K562 (cell line): ENCODE data around the gene PQBP1. TPM values are rescaled to one million over a fixed set of nuclear protein-coding genes. Genes with fewer than 3 reads are reported as not detected.

Experiments
- ATAC-seq: fragments of 200-7000 bp; cut with Tn5 transposase; 3 replicates; pipeline ENCODE4 v1.9.1; 2020; ENCODE audit warnings: moderate library complexity
- BruUV-seq: library from RNA; stranded (reverse); fragments of 400-500 nt; replicated peaks from 2 replicates; lab custom pipeline; 2021; lab: Mats Ljungman, UMichigan
- CTCF ChIA-PET: fragments of 300-600 bp; formaldehyde crosslinking; extraction: SDS; loops from one replicate; lab custom pipeline; 2021; ENCODE audit warnings: low intra/inter-chr PET ratio; lab: Yijun Ruan, JAX
- POLR2A ChIA-PET: fragments of 300-600, 350-650 bp; sonication (Branson Sonifier 250); formaldehyde crosslinking; extraction: SDS; loops from one replicate; lab custom pipeline; 2021; ENCODE audit warnings: antibody characterized with exemption, inconsistent platforms; lab: Yijun Ruan, JAX
- DNase-seq, 4 experiments: peaks; one replicate each; pipeline versions ENCODE4 v3.0.0 to v3.0.0-alpha.2; 2011 to 2018; ENCODE audit warnings: low spot score in 3 of 4, mixed read lengths in 3 of 4; ENCODE audit errors: extremely low read depth in 1 of 4
- FAIRE-seq: peaks from 2 replicates; lab custom pipeline; 2011; peaks lifted over from hg19 to GRCh38; lab: Jason Lieb, UNC
- H2AFZ ChIP-seq: 2 replicates; pipeline ENCODE4 v1.6.0; 2011; ENCODE audit warnings: low read depth, low read length, control low read depth, inconsistent platforms
- H3K27ac ChIP-seq: fragments of 200-600 bp; 3 replicates; pipeline ENCODE4 v1.8.0; 2011; ENCODE audit warnings: low read depth, mild to moderate bottlenecking, control low read depth, inconsistent platforms, low read length, moderate library complexity, mixed read lengths; ENCODE audit errors: extremely low read depth
- H3K27me3 ChIP-seq, 2 experiments: fragments of 300-600 bp in 1 of 2; 2 replicates in 1 of 2; 3 replicates in 1 of 2; pipeline versions ENCODE4 v1.6.0 to v1.8.0; 2011; ENCODE audit warnings: inconsistent platforms in 2 of 2, low read length in 2 of 2, mild to moderate bottlenecking in 1 of 2, mixed read lengths in 1 of 2, moderate library complexity in 1 of 2; ENCODE audit not compliant: control insufficient read depth in 2 of 2, insufficient read depth in 2 of 2
- H3K36me3 ChIP-seq: fragments of 300-600 bp; 3 replicates; pipeline ENCODE4 v1.8.0; 2011; ENCODE audit warnings: mild to moderate bottlenecking, low read length, inconsistent platforms; ENCODE audit not compliant: control insufficient read depth, insufficient read depth
- H3K4me1 ChIP-seq, 2 experiments: fragments of 200-600 bp in 1 of 2; replicated peaks in 1 of 2; 2 replicates in 1 of 2; 3 replicates in 1 of 2; pipeline versions ENCODE4 v1.5.1 to v1.8.0; 2011; ENCODE audit warnings: inconsistent platforms in 2 of 2, low read length in 2 of 2, mild to moderate bottlenecking in 1 of 2, mixed read lengths in 1 of 2, moderate library complexity in 1 of 2; ENCODE audit not compliant: control insufficient read depth in 2 of 2, insufficient read depth in 2 of 2
- H3K4me2 ChIP-seq: 2 replicates; pipeline ENCODE4 v1.6.1; 2011; ENCODE audit warnings: low read length, control low read depth, inconsistent platforms, mixed read lengths; ENCODE audit not compliant: insufficient read depth
- H3K4me3 ChIP-seq: fragments of 200-600 bp; sonication (generic), shearing (Covaris generic); 2 replicates; pipeline ENCODE4 v1.5.1; 2016; ENCODE audit warnings: control low read depth, inconsistent platforms
- H3K79me2 ChIP-seq: fragments of 200-600 bp; 3 replicates; pipeline ENCODE4 v1.8.0; 2011; ENCODE audit warnings: low read length, inconsistent platforms; ENCODE audit not compliant: control insufficient read depth, insufficient read depth
- H3K9ac ChIP-seq, 2 experiments: 2 replicates each; pipeline versions ENCODE4 v1.6.0 to v1.6.1; 2011; ENCODE audit warnings: low read depth in 2 of 2, low read length in 2 of 2, control low read depth in 1 of 2, inconsistent platforms in 1 of 2, mild to moderate bottlenecking in 1 of 2, mixed read lengths in 1 of 2; ENCODE audit not compliant: insufficient read depth in 1 of 2
- H3K9me1 ChIP-seq: one replicate; pipeline ENCODE4 v1.6.0; 2011; ENCODE audit warnings: inconsistent platforms, mild to moderate bottlenecking, low read length, moderate library complexity; ENCODE audit not compliant: control insufficient read depth, insufficient read depth
- H3K9me3 ChIP-seq: replicated peaks from 2 replicates; pipeline ENCODE4 v1.5.1; 2011; ENCODE audit warnings: low read depth, low read length, inconsistent platforms; ENCODE audit not compliant: control insufficient read depth, insufficient read depth
- H4K20me1 ChIP-seq: replicated peaks from 2 replicates; pipeline ENCODE4 v1.6.1; 2011; ENCODE audit warnings: low read length, inconsistent platforms, mixed read lengths; ENCODE audit not compliant: control insufficient read depth, insufficient read depth
- BMI1 ChIP-seq: fragments of 150-350 bp; IDR thresholded peaks from 2 replicates; pipeline ENCODE4 v1.6.1; 2014; ENCODE audit warnings: low read length
- CHD1 ChIP-seq: fragments of 200-600 bp; sonication (generic); IDR thresholded peaks from one replicate; pipeline ENCODE4 v1.6.1; 2012; ENCODE audit warnings: mild to moderate bottlenecking, moderate library complexity, low read length, inconsistent platforms
- FOXK2 ChIP-seq, 2 experiments: fragments of 450-650 bp; IDR thresholded peaks in 1 of 2; conservative IDR thresholded peaks in 1 of 2; 2 replicates each; pipeline ENCODE4 v1.6.1; 2016; ENCODE audit warnings: low read depth in 2 of 2, mild to moderate bottlenecking in 1 of 2
- JUND ChIP-seq, 2 experiments: IDR thresholded peaks; 2 replicates in 1 of 2; 3 replicates in 1 of 2; pipeline ENCODE4 v1.6.1; 2011; ENCODE audit warnings: borderline replicate concordance in 2 of 2, low read depth in 2 of 2, low read length in 2 of 2, improper control_type of control experiment in 1 of 2, missing biosample characterization in 1 of 2, missing genetic modification characterization in 1 of 2, missing genetic modification reagents in 1 of 2
- PTBP1 ChIP-seq: fragments of 200-400 bp; formaldehyde crosslinking; IDR thresholded peaks from 2 replicates; pipeline ENCODE4 v1.6.1; 2017; ENCODE audit warnings: low read depth, low read length
- SETDB1 ChIP-seq: IDR thresholded peaks from one replicate; pipeline ENCODE4 v1.6.1; 2012; ENCODE audit warnings: low read length, control low read depth, inconsistent platforms
- SPI1 ChIP-seq: IDR thresholded peaks from 2 replicates; pipeline ENCODE4 v1.6.1; 2011; ENCODE audit warnings: low read depth, low read length, control low read depth, borderline replicate concordance
- TCF7L2 ChIP-seq: fragments of 150-350 bp; IDR thresholded peaks from 2 replicates; pipeline ENCODE4 v1.6.1; 2016; ENCODE audit warnings: low read depth, mild to moderate bottlenecking, low read length, moderate library complexity
- WGBS: fragments of 100-300 bp; shearing (Covaris generic); methylation state at CpG from one replicate; pipeline ENCODE4 v1.1.6; 2016; ENCODE audit warnings: low coverage, mixed read lengths; ENCODE audit not compliant: insufficient coverage; ENCODE audit errors: missing lambda C conversion rate; 5-methylcytosine and 5-hydroxymethylcytosine counted together
- in situ Hi-C: fragments of 300-500 bp; cut with MboI; formaldehyde crosslinking; loops from 4 replicates; pipeline ENCODE4 v1.15.0; 2018; ENCODE audit warnings: inconsistent platforms, mixed read lengths
- intact Hi-C: fragments of 100-400 bp; cut with micrococcal nuclease; formaldehyde crosslinking; loops from 2 replicates; pipeline ENCODE4 v1.14.2; 2022
- polyA plus RNA-seq, 8 experiments: library from polyadenylated mRNA; depleted of rRNA in 4 of 8; stranded (reverse) in 5 of 8; unstranded in 3 of 8; fragments of >200 nt; fragmentation: Nextera tagmentation in 2 of 8; fragmentation: Illumina TruSeq in 1 of 8; extraction: Ambion mirVana in 2 of 8; extraction: Trizol in 1 of 8; gene quantifications; 2 replicates each; pipeline versions ENCODE4 v1.2.1 to v1.2.3, GENCODE V29; 2011 to 2014; ENCODE audit warnings: inconsistent platforms in 1 of 8, missing spikeins in 1 of 8
- total RNA-seq, 7 experiments: library from RNA; depleted of rRNA in 6 of 7; stranded (reverse); fragments of >200 nt in 6 of 7; fragmentation: Illumina TruSeq in 2 of 7; extraction: Trizol in 2 of 7; gene quantifications; 2 replicates each; pipeline versions ENCODE4 v1.2.1 to v1.2.3, GENCODE V29; 2011 to 2021; ENCODE audit warnings: low replicate concordance in 1 of 7
- TF ChIP-seq, protein P1 (sequence below): fragments of 450-650 bp; IDR thresholded peaks from 2 replicates; pipeline ENCODE4 v1.6.1; 2018; ENCODE audit not compliant: partially characterized antibody
- TF ChIP-seq, protein P2 (sequence below), 2 experiments: fragments of 450-650 bp in 1 of 2; IDR thresholded peaks; 2 replicates each; pipeline ENCODE4 v1.6.1; 2011 to 2017; ENCODE audit warnings: low read depth in 2 of 2, antibody characterized with exemption in 1 of 2, borderline replicate concordance in 1 of 2, low read length in 1 of 2, mild to moderate bottlenecking in 1 of 2, mixed read lengths in 1 of 2; ENCODE audit not compliant: control insufficient read depth in 1 of 2
- TF ChIP-seq, protein P3 (sequence below), 2 experiments: fragments of 450-650 bp; conservative IDR thresholded peaks; 2 replicates each; pipeline ENCODE4 v1.6.1; 2017; ENCODE audit warnings: mild to moderate bottlenecking in 2 of 2, moderate library complexity in 2 of 2

PQBP1 gene
- total and polyA plus RNA-seq, 9 of the 15 experiments (the other 6 are each of a cell fraction or from before 2014, with no cell fraction given), result 41.3 to 262 (median 112) TPM

DNA sequence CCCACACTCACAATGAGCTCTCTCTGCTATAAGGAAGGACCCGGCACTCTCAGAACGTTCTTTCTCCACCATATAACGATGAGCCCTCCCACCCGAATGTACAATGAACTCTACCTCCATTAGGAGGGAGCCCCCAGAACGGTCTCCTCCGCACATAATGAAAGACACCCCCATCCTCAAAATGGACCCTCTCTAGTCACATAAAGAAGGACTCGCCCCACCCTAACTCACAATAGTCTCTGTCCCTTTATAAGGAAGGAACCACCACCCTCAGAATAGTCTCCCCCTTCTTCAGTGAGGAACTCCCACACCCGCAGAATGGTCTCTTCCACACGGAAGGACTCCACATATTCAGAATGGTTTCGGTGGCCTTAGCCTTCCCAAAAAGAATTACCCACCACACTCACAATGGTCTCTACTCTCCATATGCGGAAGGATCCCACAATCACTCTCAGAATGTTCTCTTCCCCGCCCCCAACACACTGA lies 13.2 kb downstream of the PQBP1 start:
- Histone ChIP-seq H3K9me3 (no peaks in the 10 kb centered on the region), H3K27ac (peak overlapping the region; percentile 89), H3K79me2 (peaks cover 45% of the 10 kb centered on the region), H2AFZ (peak overlapping the region; percentile 71; the same call in 1 of the 2 replicates), H3K27me3 (no peaks in the 10 kb centered on the region), H3K4me3 (peak overlapping the region; percentile 92), H3K4me1 (peaks cover 29 to 34% of the 10 kb centered on the region in 2 experiments), H3K9me1 (no peaks in the 10 kb centered on the region), H3K36me3 (peaks cover 64% of the 10 kb centered on the region), H3K9ac (peak overlapping the region; percentile 85 to 95), H4K20me1 (peaks cover 27% of the 10 kb centered on the region), H3K4me2 (peak overlapping the region; percentile 100)
- peak; percentile 32 to 50 (median 40) for DNase-seq
- intact Hi-C loops (loop anchor here (5.0 to 10.0 kb wide), 2 partner anchors 149 to 276 kb away; partner anchors contain the start of gene GLOD5), in situ Hi-C loops (no loop called here)
- POLR2A ChIA-PET, result interaction anchor here (0.6 to 3.1 kb wide), 4 partner anchors 8 to 958 kb away, joined by 3 to 13 read pairs (median 3); partner anchors contain the start of genes PQBP1 and TIMM17B
- ATAC-seq, result peak; percentile 42
- CTCF ChIA-PET, result no interaction called here
- no peak for FAIRE-seq
- no TSS peak for BruUV-seq
- WGBS, result 0% methylated on average over 11 of the region's 12 CpGs
- TF ChIP-seq PTBP1 (peak; percentile 37; the same call in 1 of the 2 replicates), FOXK2 (conservative IDR thresholded peaks at IDR 0.05 in 1 of 2, IDR thresholded peaks at IDR 0.05 in 1 of 2; ENCODE audit: low read depth in 2 of 2) (peak in 1 of 2 experiments; percentile 71; a peak in 2 of 4 replicates), TCF7L2 (peak; percentile 67), CHD1 (peak; percentile 62), JUND (IDR thresholded peaks at IDR 0.05; ENCODE audit: borderline replicate concordance, low read depth, low read length) (peak; percentile 34; the same call in 1 of the 2 replicates), JUND (tag; IDR thresholded peaks at IDR 0.05; ENCODE audit: borderline replicate concordance, low read depth, low read length) (no peak), SPI1 (0 out of 2 replicates have a peak, but pooled peaks have one; percentile 11), SETDB1 (no peak), BMI1 (no peak)
- TF ChIP-seq, protein P1, sequence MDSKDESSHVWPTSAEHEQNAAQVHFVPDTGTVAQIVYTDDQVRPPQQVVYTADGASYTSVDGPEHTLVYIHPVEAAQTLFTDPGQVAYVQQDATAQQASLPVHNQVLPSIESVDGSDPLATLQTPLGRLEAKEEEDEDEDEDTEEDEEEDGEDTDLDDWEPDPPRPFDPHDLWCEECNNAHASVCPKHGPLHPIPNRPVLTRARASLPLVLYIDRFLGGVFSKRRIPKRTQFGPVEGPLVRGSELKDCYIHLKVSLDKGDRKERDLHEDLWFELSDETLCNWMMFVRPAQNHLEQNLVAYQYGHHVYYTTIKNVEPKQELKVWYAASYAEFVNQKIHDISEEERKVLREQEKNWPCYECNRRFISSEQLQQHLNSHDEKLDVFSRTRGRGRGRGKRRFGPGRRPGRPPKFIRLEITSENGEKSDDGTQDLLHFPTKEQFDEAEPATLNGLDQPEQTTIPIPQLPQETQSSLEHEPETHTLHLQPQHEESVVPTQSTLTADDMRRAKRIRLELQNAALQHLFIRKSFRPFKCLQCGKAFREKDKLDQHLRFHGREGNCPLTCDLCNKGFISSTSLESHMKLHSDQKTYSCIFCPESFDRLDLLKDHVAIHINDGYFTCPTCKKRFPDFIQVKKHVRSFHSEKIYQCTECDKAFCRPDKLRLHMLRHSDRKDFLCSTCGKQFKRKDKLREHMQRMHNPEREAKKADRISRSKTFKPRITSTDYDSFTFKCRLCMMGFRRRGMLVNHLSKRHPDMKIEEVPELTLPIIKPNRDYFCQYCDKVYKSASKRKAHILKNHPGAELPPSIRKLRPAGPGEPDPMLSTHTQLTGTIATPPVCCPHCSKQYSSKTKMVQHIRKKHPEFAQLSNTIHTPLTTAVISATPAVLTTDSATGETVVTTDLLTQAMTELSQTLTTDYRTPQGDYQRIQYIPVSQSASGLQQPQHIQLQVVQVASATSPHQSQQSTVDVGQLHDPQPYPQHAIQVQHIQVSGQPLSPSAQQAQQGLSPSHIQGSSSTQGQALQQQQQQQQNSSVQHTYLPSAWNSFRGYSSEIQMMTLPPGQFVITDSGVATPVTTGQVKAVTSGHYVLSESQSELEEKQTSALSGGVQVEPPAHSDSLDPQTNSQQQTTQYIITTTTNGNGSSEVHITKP, result peak; percentile 99
- TF ChIP-seq, protein P2, sequence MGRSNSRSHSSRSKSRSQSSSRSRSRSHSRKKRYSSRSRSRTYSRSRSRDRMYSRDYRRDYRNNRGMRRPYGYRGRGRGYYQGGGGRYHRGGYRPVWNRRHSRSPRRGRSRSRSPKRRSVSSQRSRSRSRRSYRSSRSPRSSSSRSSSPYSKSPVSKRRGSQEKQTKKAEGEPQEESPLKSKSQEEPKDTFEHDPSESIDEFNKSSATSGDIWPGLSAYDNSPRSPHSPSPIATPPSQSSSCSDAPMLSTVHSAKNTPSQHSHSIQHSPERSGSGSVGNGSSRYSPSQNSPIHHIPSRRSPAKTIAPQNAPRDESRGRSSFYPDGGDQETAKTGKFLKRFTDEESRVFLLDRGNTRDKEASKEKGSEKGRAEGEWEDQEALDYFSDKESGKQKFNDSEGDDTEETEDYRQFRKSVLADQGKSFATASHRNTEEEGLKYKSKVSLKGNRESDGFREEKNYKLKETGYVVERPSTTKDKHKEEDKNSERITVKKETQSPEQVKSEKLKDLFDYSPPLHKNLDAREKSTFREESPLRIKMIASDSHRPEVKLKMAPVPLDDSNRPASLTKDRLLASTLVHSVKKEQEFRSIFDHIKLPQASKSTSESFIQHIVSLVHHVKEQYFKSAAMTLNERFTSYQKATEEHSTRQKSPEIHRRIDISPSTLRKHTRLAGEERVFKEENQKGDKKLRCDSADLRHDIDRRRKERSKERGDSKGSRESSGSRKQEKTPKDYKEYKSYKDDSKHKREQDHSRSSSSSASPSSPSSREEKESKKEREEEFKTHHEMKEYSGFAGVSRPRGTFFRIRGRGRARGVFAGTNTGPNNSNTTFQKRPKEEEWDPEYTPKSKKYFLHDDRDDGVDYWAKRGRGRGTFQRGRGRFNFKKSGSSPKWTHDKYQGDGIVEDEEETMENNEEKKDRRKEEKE (IDR thresholded peaks at IDR 0.05; ENCODE audit: borderline replicate concordance in 1 of 2, control insufficient read depth in 1 of 2, low read depth in 2 of 2, low read length in 1 of 2), result peak in 1 of 2 experiments; percentile 78; a peak in 1 of 4 replicates
- TF ChIP-seq, protein P3, sequence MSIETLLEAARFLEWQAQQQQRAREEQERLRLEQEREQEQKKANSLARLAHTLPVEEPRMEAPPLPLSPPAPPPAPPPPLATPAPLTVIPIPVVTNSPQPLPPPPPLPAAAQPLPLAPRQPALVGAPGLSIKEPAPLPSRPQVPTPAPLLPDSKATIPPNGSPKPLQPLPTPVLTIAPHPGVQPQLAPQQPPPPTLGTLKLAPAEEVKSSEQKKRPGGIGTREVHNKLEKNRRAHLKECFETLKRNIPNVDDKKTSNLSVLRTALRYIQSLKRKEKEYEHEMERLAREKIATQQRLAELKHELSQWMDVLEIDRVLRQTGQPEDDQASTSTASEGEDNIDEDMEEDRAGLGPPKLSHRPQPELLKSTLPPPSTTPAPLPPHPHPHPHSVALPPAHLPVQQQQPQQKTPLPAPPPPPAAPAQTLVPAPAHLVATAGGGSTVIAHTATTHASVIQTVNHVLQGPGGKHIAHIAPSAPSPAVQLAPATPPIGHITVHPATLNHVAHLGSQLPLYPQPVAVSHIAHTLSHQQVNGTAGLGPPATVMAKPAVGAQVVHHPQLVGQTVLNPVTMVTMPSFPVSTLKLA (conservative IDR thresholded peaks at IDR 0.05), result no peak
